ENCODE results near the gene STAMBP. TPM values are rescaled to one million over a fixed set of nuclear protein-coding genes. Genes with fewer than 3 reads are reported as not detected.

STAMBP gene
- total and polyA plus RNA-seq, 9 of the 15 experiments (the other 6 are each of a cell fraction or from before 2014, with no cell fraction given): 36.9 to 75.2 (median 48.8) TPM

- TF ChIP-seq CTCFL (IDR thresholded peaks at IDR 0.05; ENCODE audit: borderline replicate concordance, insufficient read depth, low read depth, low read length, poor library complexity, severe bottlenecking): peak; percentile 49
- TF ChIP-seq HDAC2 (IDR thresholded peaks at IDR 0.05): 0 out of 2 replicates have a peak, but pooled peaks have one; percentile 32
- TF ChIP-seq CHAMP1 (IDR thresholded peaks at IDR 0.05): no peak
- no peak for TF ChIP-seq STAT5B (CRISPR knock-in tag; IDR thresholded peaks at IDR 0.05)
- no peak for TF ChIP-seq DNMT1 (IDR thresholded peaks at IDR 0.05)
- TF ChIP-seq CREM (IDR thresholded peaks at IDR 0.05; ENCODE audit: low read depth): peak; percentile 84
- TF ChIP-seq EWSR1 (IDR thresholded peaks at IDR 0.05; ENCODE audit: borderline replicate concordance, low read depth, partially characterized antibody): no peak
- TF ChIP-seq COPS2 (conservative IDR thresholded peaks at IDR 0.05): no peak
- TF ChIP-seq DMBX1 (CRISPR knock-in tag; IDR thresholded peaks at IDR 0.05; ENCODE audit: borderline replicate concordance): no peak
- TF ChIP-seq TAF1 (IDR thresholded peaks at IDR 0.05; ENCODE audit: control insufficient read depth, extremely low read depth, insufficient read depth, low read length, severe bottlenecking): peak; percentile 81
- no peak for TF ChIP-seq MLX (CRISPR knock-in tag; conservative IDR thresholded peaks at IDR 0.05)
- TF ChIP-seq NEUROD1 (IDR thresholded peaks at IDR 0.05; ENCODE audit: borderline replicate concordance, low read depth, low read length, partially characterized antibody): peak; percentile 54
- TF ChIP-seq TEAD4 (IDR thresholded peaks at IDR 0.05; ENCODE audit: low read length): no peak
- no peak for TF ChIP-seq TEAD4 (CRISPR knock-in tag; IDR thresholded peaks at IDR 0.05; ENCODE audit: borderline replicate concordance)
- TF ChIP-seq GABPB1 (CRISPR knock-in tag; IDR thresholded peaks at IDR 0.05): no peak
- TF ChIP-seq, protein P1, sequence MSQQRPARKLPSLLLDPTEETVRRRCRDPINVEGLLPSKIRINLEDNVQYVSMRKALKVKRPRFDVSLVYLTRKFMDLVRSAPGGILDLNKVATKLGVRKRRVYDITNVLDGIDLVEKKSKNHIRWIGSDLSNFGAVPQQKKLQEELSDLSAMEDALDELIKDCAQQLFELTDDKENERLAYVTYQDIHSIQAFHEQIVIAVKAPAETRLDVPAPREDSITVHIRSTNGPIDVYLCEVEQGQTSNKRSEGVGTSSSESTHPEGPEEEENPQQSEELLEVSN (IDR thresholded peaks at IDR 0.05; ENCODE audit: borderline replicate concordance in 1 of 2, extremely low read depth in 1 of 2, insufficient read depth in 1 of 2, insufficient read length in 1 of 2, low read depth in 1 of 2, low read length in 1 of 2, poor library complexity in 1 of 2, severe bottlenecking in 1 of 2): peak in 1 of 2 experiments; percentile 41
- TF ChIP-seq, protein P2, sequence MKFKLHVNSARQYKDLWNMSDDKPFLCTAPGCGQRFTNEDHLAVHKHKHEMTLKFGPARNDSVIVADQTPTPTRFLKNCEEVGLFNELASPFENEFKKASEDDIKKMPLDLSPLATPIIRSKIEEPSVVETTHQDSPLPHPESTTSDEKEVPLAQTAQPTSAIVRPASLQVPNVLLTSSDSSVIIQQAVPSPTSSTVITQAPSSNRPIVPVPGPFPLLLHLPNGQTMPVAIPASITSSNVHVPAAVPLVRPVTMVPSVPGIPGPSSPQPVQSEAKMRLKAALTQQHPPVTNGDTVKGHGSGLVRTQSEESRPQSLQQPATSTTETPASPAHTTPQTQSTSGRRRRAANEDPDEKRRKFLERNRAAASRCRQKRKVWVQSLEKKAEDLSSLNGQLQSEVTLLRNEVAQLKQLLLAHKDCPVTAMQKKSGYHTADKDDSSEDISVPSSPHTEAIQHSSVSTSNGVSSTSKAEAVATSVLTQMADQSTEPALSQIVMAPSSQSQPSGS (CRISPR knock-in tag; IDR thresholded peaks at IDR 0.05): no peak
- TF ChIP-seq HMGN3 (IDR thresholded peaks at IDR 0.05; ENCODE audit: borderline replicate concordance, extremely low read depth, insufficient read length, low read depth, low read length): no peak
Measured at GRCh38 chr2:73779467-73780236, 49.1 kb upstream of the STAMBP start, which contains the start of gene DUSP11 (continued).
